ENCODE measurements around the gene PSMA5.
"Not testable (repeated sequence)": the region's sequence is repeated elsewhere in the genome, so short reads cannot be mapped to it uniquely, and the experiment has no call there.

Gene PSMA5

GRCh38 chr1:109427171-109427467, 871 bp upstream of the PSMA5 start:
- no peak for DNase-seq

GRCh38 chr1:109425391-109426280, 612 bp downstream of the PSMA5 start:
- peak; percentile 53 for DNase-seq

- no peak for DNase-seq
Measured at GRCh38 chr1:109423498-109423897, 2.8 kb downstream of the PSMA5 start.

- DNase-seq, result no peak
Measured at GRCh38 chr1:109412551-109412950, 13.7 kb downstream of the PSMA5 start.

- no peak for DNase-seq
Measured at GRCh38 chr1:109404838-109405237, 21.4 kb downstream of the PSMA5 start.

- no peak for DNase-seq
Measured at GRCh38 chr1:109402025-109402424, 24.2 kb downstream of the PSMA5 start.

- DNase-seq, result no peak
Measured at GRCh38 chr1:109400035-109400655, 26.1 kb downstream of the PSMA5 start.

- DNase-seq, result no peak
Measured at GRCh38 chr1:109399326-109399957, 26.8 kb downstream of the PSMA5 start.

GRCh38 chr1:109398343-109399225, 27.7 kb downstream of the PSMA5 start:
- DNase-seq, result no peak

GRCh38 chr1:109397581-109398342, 28.5 kb downstream of the PSMA5 start, which contains the start of gene SORT1:
Gene SORT1 (minus strand): TSS chr1:109397918. CDS start chr1:109397892, 26 bp downstream.
- peak; percentile 54 for DNase-seq

GRCh38 chr1:109396871-109397580, 29.2 kb downstream of the PSMA5 start:
- DNase-seq, result no peak

- DNase-seq, result no peak
Measured at GRCh38 chr1:109396513-109396839, 29.8 kb downstream of the PSMA5 start.

GRCh38 chr1:109395602-109396512, 30.4 kb downstream of the PSMA5 start:
- DNase-seq, result no peak

GRCh38 chr1:109395282-109395599, 31.0 kb downstream of the PSMA5 start:
- DNase-seq, result not testable (repeated sequence)

- no peak for DNase-seq
Measured at GRCh38 chr1:109394591-109395281, 31.5 kb downstream of the PSMA5 start.

GRCh38 chr1:109393617-109394233, 32.5 kb downstream of the PSMA5 start:
- DNase-seq, result no peak

GRCh38 chr1:109392788-109393616, 33.2 kb downstream of the PSMA5 start:
- DNase-seq, result no peak

- no peak for DNase-seq
Measured at GRCh38 chr1:109392037-109392787, 34.0 kb downstream of the PSMA5 start.

Measured in stimulated activated CD4-positive, alpha-beta T cell treated with anti-CD3 and anti-CD28 coated beads, Interleukin-12 subunit alpha, Interleukin-12 subunit beta, amount 100 ng/mL, for 4 hours (primary cell).